Stimulated activated CD8-positive, alpha-beta memory T cell treated with anti-CD3 and anti-CD28 coated beads, Interleukin-2, amount 100 ng/mL, for 1 hour (primary cell): ENCODE results near the gene HMCN2.

Experiments
- DNase-seq, 2 donors: peaks; one replicate each; pipeline ENCODE4 v3.0.0-alpha.2; 2020; ENCODE audit warnings: low read depth in 2 of 2

HMCN2 gene

GRCh38 chr9:130366072-130366471, 100.5 kb downstream of the HMCN2 start:
- DNase-seq = no peak

GRCh38 chr9:130366888-130367550, 101.5 kb downstream of the HMCN2 start:
- DNase-seq = no peak

- no peak for DNase-seq
Measured at GRCh38 chr9:130368631-130369103, 103.1 kb downstream of the HMCN2 start.

GRCh38 chr9:130370226-130370625, 104.7 kb downstream of the HMCN2 start:
- DNase-seq = no peak

- DNase-seq = no peak
Measured at GRCh38 chr9:130371196-130371966, 105.8 kb downstream of the HMCN2 start.

- no peak for DNase-seq
Measured at GRCh38 chr9:130372057-130372456, 106.5 kb downstream of the HMCN2 start.

GRCh38 chr9:130373679-130374325, 108.2 kb downstream of the HMCN2 start:
- DNase-seq = no peak

GRCh38 chr9:130377612-130378011, 112.1 kb downstream of the HMCN2 start:
- no peak for DNase-seq

- no peak for DNase-seq
Measured at GRCh38 chr9:130378875-130379648, 113.5 kb downstream of the HMCN2 start.

GRCh38 chr9:130379649-130379970, 114.0 kb downstream of the HMCN2 start:
- no peak for DNase-seq

- no peak for DNase-seq
Measured at GRCh38 chr9:130380920-130381469, 115.4 kb downstream of the HMCN2 start.

- DNase-seq = no peak
Measured at GRCh38 chr9:130381660-130382059, 116.1 kb downstream of the HMCN2 start.

- no peak for DNase-seq
Measured at GRCh38 chr9:130382096-130382495, 116.5 kb downstream of the HMCN2 start.

- DNase-seq = no peak
Measured at GRCh38 chr9:130382636-130383349, 117.2 kb downstream of the HMCN2 start.

GRCh38 chr9:130383350-130383715, 117.8 kb downstream of the HMCN2 start:
- no peak for DNase-seq

- DNase-seq = no peak
Measured at GRCh38 chr9:130383979-130384676, 118.6 kb downstream of the HMCN2 start.

GRCh38 chr9:130385257-130385656, 119.7 kb downstream of the HMCN2 start:
- no peak for DNase-seq

GRCh38 chr9:130387398-130387797, 121.8 kb downstream of the HMCN2 start:
- no peak for DNase-seq

- DNase-seq = no peak
Measured at GRCh38 chr9:130387905-130388304, 122.3 kb downstream of the HMCN2 start.

- no peak for DNase-seq
Measured at GRCh38 chr9:130390390-130390789, 124.8 kb downstream of the HMCN2 start.

- no peak for DNase-seq
Measured at GRCh38 chr9:130390986-130391385, 125.4 kb downstream of the HMCN2 start.
